Caco-2 (cell line): ENCODE results near the gene ARHGAP24. TPM values are rescaled to one million over a fixed set of nuclear protein-coding genes. Genes with fewer than 3 reads are reported as not detected.

Source experiments
- BruUV-seq: library from RNA; stranded (reverse); fragments of 400-500 nt; replicated peaks from 2 replicates; lab custom pipeline; 2021; lab: Mats Ljungman, UMichigan
- CTCF ChIA-PET: fragments of 300-600 bp; sonication (Branson Sonifier 250); formaldehyde crosslinking; loops from one replicate; lab custom pipeline; 2022; ENCODE audit warnings: antibody characterized with exemption; lab: Charles Lee
- POLR2A ChIA-PET: fragments of 300-600 bp; sonication (Branson Sonifier 250); formaldehyde crosslinking; loops from one replicate; lab custom pipeline; 2022; ENCODE audit warnings: antibody characterized with exemption; lab: Charles Lee
- DNase-seq, 2 experiments: peaks; one replicate each; pipeline versions ENCODE4 v3.0.0 to v3.0.0-alpha.2; 2020 to 2022
- H3K27me3 ChIP-seq: replicated peaks from 2 replicates; pipeline ENCODE4 v1.6.0; 2011; ENCODE audit warnings: low read length; ENCODE audit not compliant: control insufficient read depth, insufficient read depth
- H3K36me3 ChIP-seq: 2 replicates; pipeline ENCODE4 v1.5.1; 2011; ENCODE audit warnings: low read length; ENCODE audit not compliant: control insufficient read depth, insufficient read depth
- H3K4me1 ChIP-seq: fragments of 250-450 bp; sonication (Bioruptor Pico); 2 replicates; pipeline ENCODE4 v1.5.1; 2020; ENCODE audit warnings: mild to moderate bottlenecking
- H3K4me3 ChIP-seq: 2 replicates; pipeline ENCODE4 v1.5.1; 2011; ENCODE audit warnings: low read depth, mild to moderate bottlenecking, control low read depth, low read length
- H3K9me3 ChIP-seq: fragments of 250-450 bp; sonication (Bioruptor Pico); 2 replicates; pipeline ENCODE4 v1.5.1; 2020; ENCODE audit warnings: mild to moderate bottlenecking, moderate library complexity
- H3K27ac Mint-ChIP-seq: one replicate; pipeline ENCODE4 v1.8.0; 2022; ENCODE audit warnings: mixed read lengths; ENCODE audit not compliant: unreplicated experiment
- H3K27me3 Mint-ChIP-seq: one replicate; pipeline ENCODE4 v1.8.0; 2022; ENCODE audit warnings: mixed read lengths; ENCODE audit not compliant: insufficient read depth, unreplicated experiment
- H3K36me3 Mint-ChIP-seq: one replicate; pipeline ENCODE4 v1.8.0; 2022; ENCODE audit warnings: mild to moderate bottlenecking, mixed read lengths; ENCODE audit not compliant: insufficient read depth, unreplicated experiment
- H3K4me1 Mint-ChIP-seq: one replicate; pipeline ENCODE4 v1.8.0; 2022; ENCODE audit warnings: low read depth, mixed read lengths; ENCODE audit not compliant: unreplicated experiment
- H3K4me3 Mint-ChIP-seq: one replicate; pipeline ENCODE4 v1.8.0; 2022; ENCODE audit warnings: mild to moderate bottlenecking, moderate library complexity, mixed read lengths; ENCODE audit not compliant: unreplicated experiment
- H3K9me3 Mint-ChIP-seq: one replicate; pipeline ENCODE4 v1.8.0; 2022; ENCODE audit warnings: mixed read lengths; ENCODE audit not compliant: unreplicated experiment
- intact Hi-C: fragments of 100-400 bp; cut with micrococcal nuclease; formaldehyde crosslinking; loops from one replicate; pipeline ENCODE4 v1.10.0; 2022; ENCODE audit not compliant: unreplicated experiment
- total RNA-seq: library from RNA; stranded (reverse); gene quantifications from 2 replicates; pipeline ENCODE4 v1.2.3, GENCODE V29; 2022
- TF ChIP-seq, protein P1 (sequence below), 2 experiments: fragments of 200-600 bp in 1 of 2; IDR thresholded peaks; 1 replicate in 1 of 2; 2 replicates in 1 of 2; pipeline versions ENCODE4 v1.5.1 to v1.8.0; 2011 to 2022; ENCODE audit warnings: antibody characterized with exemption in 1 of 2, control low read depth in 1 of 2, inconsistent platforms in 1 of 2, low read depth in 1 of 2, low read length in 1 of 2, mild to moderate bottlenecking in 1 of 2, moderate library complexity in 1 of 2; ENCODE audit not compliant: insufficient read depth in 1 of 2, severe bottlenecking in 1 of 2, unreplicated experiment in 1 of 2

Gene ARHGAP24
- total RNA-seq, 1 experiment from 2014 or later = 2.8 TPM

DNA sequence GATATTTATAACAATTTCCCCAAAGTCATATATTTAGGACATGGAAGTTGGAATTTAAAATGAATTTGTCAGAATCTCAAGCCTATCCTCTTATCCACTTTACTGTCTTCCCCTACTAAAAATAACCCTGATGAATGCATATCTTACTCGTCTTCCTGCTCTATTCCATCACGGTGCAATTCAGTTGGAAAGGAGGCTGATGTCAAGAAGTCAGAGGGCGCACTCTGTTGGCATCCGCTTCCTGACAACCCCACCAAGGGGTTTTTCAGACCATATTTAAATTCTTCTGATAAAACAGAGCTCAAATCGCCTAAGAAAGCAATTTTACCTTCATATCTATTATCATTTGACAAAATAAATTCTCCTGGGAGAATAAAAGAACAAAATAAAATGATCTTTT lies 233.5 kb downstream of the ARHGAP24 start:
- no peaks in the 10 kb centered on the region for H3K4me1 Mint-ChIP-seq
- H3K4me1 ChIP-seq = no peaks in the 10 kb centered on the region
- ChIA-PET CTCF (no interaction called here), POLR2A (no interaction called here)
- no peaks in the 10 kb centered on the region for H3K36me3 ChIP-seq
- H3K27ac Mint-ChIP-seq = no peak overlapping the region
- no peaks in the 10 kb centered on the region for H3K9me3 Mint-ChIP-seq
- H3K36me3 Mint-ChIP-seq = no peaks in the 10 kb centered on the region
- no peak overlapping the region for H3K4me3 ChIP-seq
- peaks cover 4% of the 10 kb centered on the region for H3K27me3 Mint-ChIP-seq
- no peak overlapping the region for H3K4me3 Mint-ChIP-seq
- H3K9me3 ChIP-seq = no peaks in the 10 kb centered on the region
- intact Hi-C loops = loop anchor here (1.0 kb wide), 1 partner anchor 290 kb away; no protein-coding TSS in a partner anchor
- no peak for DNase-seq
- TF ChIP-seq, protein P1, sequence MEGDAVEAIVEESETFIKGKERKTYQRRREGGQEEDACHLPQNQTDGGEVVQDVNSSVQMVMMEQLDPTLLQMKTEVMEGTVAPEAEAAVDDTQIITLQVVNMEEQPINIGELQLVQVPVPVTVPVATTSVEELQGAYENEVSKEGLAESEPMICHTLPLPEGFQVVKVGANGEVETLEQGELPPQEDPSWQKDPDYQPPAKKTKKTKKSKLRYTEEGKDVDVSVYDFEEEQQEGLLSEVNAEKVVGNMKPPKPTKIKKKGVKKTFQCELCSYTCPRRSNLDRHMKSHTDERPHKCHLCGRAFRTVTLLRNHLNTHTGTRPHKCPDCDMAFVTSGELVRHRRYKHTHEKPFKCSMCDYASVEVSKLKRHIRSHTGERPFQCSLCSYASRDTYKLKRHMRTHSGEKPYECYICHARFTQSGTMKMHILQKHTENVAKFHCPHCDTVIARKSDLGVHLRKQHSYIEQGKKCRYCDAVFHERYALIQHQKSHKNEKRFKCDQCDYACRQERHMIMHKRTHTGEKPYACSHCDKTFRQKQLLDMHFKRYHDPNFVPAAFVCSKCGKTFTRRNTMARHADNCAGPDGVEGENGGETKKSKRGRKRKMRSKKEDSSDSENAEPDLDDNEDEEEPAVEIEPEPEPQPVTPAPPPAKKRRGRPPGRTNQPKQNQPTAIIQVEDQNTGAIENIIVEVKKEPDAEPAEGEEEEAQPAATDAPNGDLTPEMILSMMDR (IDR thresholded peaks at IDR 0.05; ENCODE audit: insufficient read depth in 1 of 2, low read depth in 1 of 2, low read length in 1 of 2, severe bottlenecking in 1 of 2, unreplicated experiment in 1 of 2) = no peak
- H3K27me3 ChIP-seq = no peaks in the 10 kb centered on the region
- BruUV-seq = no TSS peak

DNA sequence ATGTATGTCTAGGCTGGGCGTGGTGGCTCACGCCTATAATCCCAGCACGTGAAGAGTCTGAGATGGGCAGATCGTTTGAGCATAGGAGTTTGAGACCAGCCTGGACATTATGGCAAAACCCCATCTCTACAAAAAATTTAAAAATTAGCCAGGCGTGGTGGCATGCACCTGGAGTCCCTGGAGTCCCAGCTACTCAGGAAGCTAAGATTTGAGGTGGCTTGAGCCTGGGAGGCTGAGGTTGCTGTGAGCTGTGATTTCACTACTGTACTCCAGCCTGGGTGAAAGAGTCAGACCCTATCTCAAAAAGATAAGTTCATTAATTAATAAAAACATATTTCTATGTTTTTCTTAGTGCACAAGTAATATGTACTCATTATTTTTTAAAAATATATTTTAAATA lies 238.1 kb downstream of the ARHGAP24 start:
- Mint-ChIP-seq H3K27ac (no peak overlapping the region), H3K9me3 (no peaks in the 10 kb centered on the region), H3K4me1 (no peaks in the 10 kb centered on the region), H3K27me3 (no peaks in the 10 kb centered on the region), H3K36me3 (no peaks in the 10 kb centered on the region), H3K4me3 (no peak overlapping the region)
- Histone ChIP-seq H3K4me1 (no peaks in the 10 kb centered on the region), H3K36me3 (no peaks in the 10 kb centered on the region), H3K27me3 (no peaks in the 10 kb centered on the region), H3K9me3 (no peaks in the 10 kb centered on the region), H3K4me3 (no peak overlapping the region)
- intact Hi-C loops = no loop called here
- DNase-seq = no peak
- TF ChIP-seq, protein P1 (IDR thresholded peaks at IDR 0.05; ENCODE audit: insufficient read depth in 1 of 2, low read depth in 1 of 2, low read length in 1 of 2, severe bottlenecking in 1 of 2, unreplicated experiment in 1 of 2) = no peak
- no TSS peak for BruUV-seq
- CTCF ChIA-PET = no interaction called here
- POLR2A ChIA-PET = no interaction called here

DNA sequence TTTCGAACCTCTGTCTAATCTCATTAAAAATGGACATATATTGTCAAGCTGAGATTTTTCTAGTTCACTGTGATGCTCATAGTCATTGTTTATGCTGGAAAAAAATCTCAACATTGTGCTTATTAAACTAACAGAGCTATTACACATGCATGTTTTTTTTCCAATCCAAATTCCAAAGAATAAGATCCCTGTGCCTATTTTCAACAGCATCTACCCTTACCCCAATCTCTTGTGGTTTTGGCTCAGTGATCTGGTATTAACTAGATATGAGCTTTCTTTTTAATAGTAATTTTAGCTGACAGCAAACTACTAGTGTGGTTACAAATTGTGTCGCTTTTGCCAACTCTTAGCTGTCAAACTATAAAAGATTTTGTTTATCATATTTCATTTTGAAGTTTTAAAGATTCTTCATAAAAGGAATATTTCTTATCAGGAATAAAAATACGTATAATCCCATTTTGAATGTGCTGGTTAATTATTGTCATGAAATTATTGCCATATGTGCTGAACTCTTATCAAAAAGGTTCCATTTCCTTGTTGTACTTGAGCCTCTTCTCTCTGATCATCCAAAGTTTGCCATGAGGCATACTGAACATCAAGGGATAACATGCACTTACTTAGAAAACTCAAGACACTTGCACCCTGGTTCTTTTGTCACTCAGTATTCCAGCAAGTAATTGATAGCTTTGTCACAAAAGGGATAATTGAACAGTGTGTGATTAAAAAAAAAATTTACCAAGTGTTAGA lies 241.2 kb downstream of the ARHGAP24 start:
- Histone ChIP-seq H3K9me3 (no peaks in the 10 kb centered on the region), H3K36me3 (no peaks in the 10 kb centered on the region), H3K27me3 (no peaks in the 10 kb centered on the region), H3K4me3 (no peak overlapping the region), H3K4me1 (no peaks in the 10 kb centered on the region)
- ChIA-PET CTCF (no interaction called here), POLR2A (no interaction called here)
- Mint-ChIP-seq H3K27me3 (peaks cover 7% of the 10 kb centered on the region), H3K4me1 (peaks cover 11% of the 10 kb centered on the region), H3K4me3 (no peak overlapping the region), H3K36me3 (no peaks in the 10 kb centered on the region), H3K9me3 (no peaks in the 10 kb centered on the region), H3K27ac (no peak overlapping the region)
- no TSS peak for BruUV-seq
- no peak for DNase-seq
- TF ChIP-seq, protein P1 (IDR thresholded peaks at IDR 0.05; ENCODE audit: insufficient read depth in 1 of 2, low read depth in 1 of 2, low read length in 1 of 2, severe bottlenecking in 1 of 2, unreplicated experiment in 1 of 2) = no peak
- intact Hi-C loops = no loop called here
